ENCODE measurements around the gene DCAF4.

DCAF4 gene

GRCh38 chr14:72980863-72981262 lies 54.6 kb downstream of the DCAF4 start:
- DNase-seq (ENCODE audit: low read depth in 1 of 2, low spot score in 1 of 2), result no peak
- Histone ChIP-seq H3K4me3 (replicated peaks; ENCODE audit: insufficient read depth, low read length) (no peak overlapping the region), H3K27me3 (ENCODE audit: insufficient read depth, poor library complexity, severe bottlenecking) (no peaks in the 10 kb centered on the region), H3K27ac (replicated peaks) (no peak overlapping the region)
- TF ChIP-seq GABPA (IDR thresholded peaks at IDR 0.05; ENCODE audit: low read depth) (no peak), CTCF (IDR thresholded peaks at IDR 0.05; ENCODE audit: insufficient read depth, low read length) (no peak), REST (IDR thresholded peaks at IDR 0.05; ENCODE audit: insufficient replicate concordance, low read depth) (no peak), POLR2AphosphoS5 (IDR thresholded peaks at IDR 0.05; ENCODE audit: low read depth) (no peak), SPI1 (IDR thresholded peaks at IDR 0.05; ENCODE audit: borderline replicate concordance, low read depth) (no peak)

- TF ChIP-seq SPI1 (IDR thresholded peaks at IDR 0.05; ENCODE audit: borderline replicate concordance, low read depth) (no peak), POLR2AphosphoS5 (IDR thresholded peaks at IDR 0.05; ENCODE audit: low read depth) (no peak), CTCF (IDR thresholded peaks at IDR 0.05; ENCODE audit: insufficient read depth, low read length) (no peak), GABPA (IDR thresholded peaks at IDR 0.05; ENCODE audit: low read depth) (no peak), REST (IDR thresholded peaks at IDR 0.05; ENCODE audit: insufficient replicate concordance, low read depth) (no peak)
- DNase-seq (ENCODE audit: low read depth in 1 of 2, low spot score in 1 of 2), result no peak
- H3K4me3 ChIP-seq (replicated peaks; ENCODE audit: insufficient read depth, low read length), result no peak overlapping the region
Observed at GRCh38 chr14:72982146-72982708, 56.0 kb downstream of the DCAF4 start.

GRCh38 chr14:72986214-72986613 lies 60.0 kb downstream of the DCAF4 start:
- Histone ChIP-seq H3K27me3 (ENCODE audit: insufficient read depth, poor library complexity, severe bottlenecking) (no peaks in the 10 kb centered on the region), H3K4me3 (replicated peaks; ENCODE audit: insufficient read depth, low read length) (no peak overlapping the region), H3K27ac (replicated peaks) (no peak overlapping the region)
- TF ChIP-seq CTCF (IDR thresholded peaks at IDR 0.05; ENCODE audit: insufficient read depth, low read length), result no peak
- TF ChIP-seq POLR2AphosphoS5 (IDR thresholded peaks at IDR 0.05; ENCODE audit: low read depth), result no peak
- no peak for TF ChIP-seq REST (IDR thresholded peaks at IDR 0.05; ENCODE audit: insufficient replicate concordance, low read depth)
- no peak for TF ChIP-seq SPI1 (IDR thresholded peaks at IDR 0.05; ENCODE audit: borderline replicate concordance, low read depth)
- TF ChIP-seq GABPA (IDR thresholded peaks at IDR 0.05; ENCODE audit: low read depth), result no peak
- DNase-seq (ENCODE audit: low read depth in 1 of 2, low spot score in 1 of 2), result no peak

More at GRCh38 chr14:72982146-72982708, 56.0 kb downstream of the DCAF4 start:
- Histone ChIP-seq H3K27ac (replicated peaks) (no peak overlapping the region), H3K27me3 (ENCODE audit: insufficient read depth, poor library complexity, severe bottlenecking) (no peaks in the 10 kb centered on the region)

All from HL-60 (cell line).